WTC11 (cell line): ENCODE data around the gene TOP2B.

Experiments used
- ARID4B ChIP-seq: sonication (generic); formaldehyde crosslinking; IDR thresholded peaks from 2 replicates; pipeline ENCODE4 v1.8.0; 2023; ENCODE audit warnings: missing genetic modification reagents, mild to moderate bottlenecking, borderline replicate concordance
- ATF2 ChIP-seq: sonication (generic); formaldehyde crosslinking; IDR thresholded peaks from 2 replicates; pipeline ENCODE4 v1.8.1; 2022; ENCODE audit warnings: low read depth, missing genetic modification reagents, borderline replicate concordance
- CTCF ChIP-seq: fragments of 200-600 bp; IDR thresholded peaks from 2 replicates; pipeline ENCODE4 v1.8.0; 2022; ENCODE audit warnings: antibody characterized with exemption
- FOXP1 ChIP-seq: sonication (generic); formaldehyde crosslinking; IDR thresholded peaks from 2 replicates; pipeline ENCODE4 v1.8.0; 2022; ENCODE audit warnings: missing genetic modification reagents, mild to moderate bottlenecking, moderate library complexity, borderline replicate concordance
- JUN ChIP-seq: sonication (generic); formaldehyde crosslinking; IDR thresholded peaks from 2 replicates; pipeline ENCODE4 v1.8.0; 2023; ENCODE audit warnings: mild to moderate bottlenecking, missing genetic modification reagents
- MLX ChIP-seq: sonication (generic); formaldehyde crosslinking; IDR thresholded peaks from 2 replicates; pipeline ENCODE4 v1.8.1; 2023; ENCODE audit warnings: mild to moderate bottlenecking, missing genetic modification reagents, moderate library complexity
- NFE2L1 ChIP-seq: sonication (generic); formaldehyde crosslinking; IDR thresholded peaks from 2 replicates; pipeline ENCODE4 v1.8.1; 2023; ENCODE audit warnings: missing genetic modification reagents
- ZBTB21 ChIP-seq: sonication (generic); formaldehyde crosslinking; IDR thresholded peaks from 2 replicates; pipeline ENCODE4 v1.8.1; 2023; ENCODE audit warnings: mild to moderate bottlenecking, missing genetic modification reagents, borderline replicate concordance
- TF ChIP-seq, protein P1 (sequence below): sonication (generic); formaldehyde crosslinking; IDR thresholded peaks from 2 replicates; pipeline ENCODE4 v1.8.1; 2023; ENCODE audit warnings: mild to moderate bottlenecking, missing genetic modification reagents
- TF ChIP-seq, protein P2 (sequence below): sonication (generic); formaldehyde crosslinking; IDR thresholded peaks from 2 replicates; pipeline ENCODE4 v1.8.0; 2022; ENCODE audit warnings: mild to moderate bottlenecking, missing genetic modification reagents

- TF ChIP-seq ZBTB21 (CRISPR knock-in tag) (no peak), CTCF (no peak), NFE2L1 (no peak), FOXP1 (no peak), ATF2 (CRISPR knock-in tag) (no peak), MLX (no peak), ARID4B (CRISPR knock-in tag) (no peak), JUN (CRISPR knock-in tag) (no peak)
- TF ChIP-seq, protein P1, sequence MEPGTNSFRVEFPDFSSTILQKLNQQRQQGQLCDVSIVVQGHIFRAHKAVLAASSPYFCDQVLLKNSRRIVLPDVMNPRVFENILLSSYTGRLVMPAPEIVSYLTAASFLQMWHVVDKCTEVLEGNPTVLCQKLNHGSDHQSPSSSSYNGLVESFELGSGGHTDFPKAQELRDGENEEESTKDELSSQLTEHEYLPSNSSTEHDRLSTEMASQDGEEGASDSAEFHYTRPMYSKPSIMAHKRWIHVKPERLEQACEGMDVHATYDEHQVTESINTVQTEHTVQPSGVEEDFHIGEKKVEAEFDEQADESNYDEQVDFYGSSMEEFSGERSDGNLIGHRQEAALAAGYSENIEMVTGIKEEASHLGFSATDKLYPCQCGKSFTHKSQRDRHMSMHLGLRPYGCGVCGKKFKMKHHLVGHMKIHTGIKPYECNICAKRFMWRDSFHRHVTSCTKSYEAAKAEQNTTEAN (CRISPR knock-in tag), result no peak
- TF ChIP-seq, protein P2, sequence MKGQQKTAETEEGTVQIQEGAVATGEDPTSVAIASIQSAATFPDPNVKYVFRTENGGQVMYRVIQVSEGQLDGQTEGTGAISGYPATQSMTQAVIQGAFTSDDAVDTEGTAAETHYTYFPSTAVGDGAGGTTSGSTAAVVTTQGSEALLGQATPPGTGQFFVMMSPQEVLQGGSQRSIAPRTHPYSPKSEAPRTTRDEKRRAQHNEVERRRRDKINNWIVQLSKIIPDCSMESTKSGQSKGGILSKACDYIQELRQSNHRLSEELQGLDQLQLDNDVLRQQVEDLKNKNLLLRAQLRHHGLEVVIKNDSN (CRISPR knock-in tag), result no peak
Measured at GRCh38 chr3:25573386-25574171, 91.1 kb downstream of the TOP2B start.
